Lung (tissue), 12 donors: ENCODE results near the gene ORC4. TPM values are rescaled to one million over a fixed set of nuclear protein-coding genes. Genes with fewer than 3 reads are reported as not detected.

Source experiments
- ATAC-seq: fragments of 200-7000 bp; cut with Tn5 transposase; one replicate; pipeline ENCODE4 v1.9.1; 2020; ENCODE audit warnings: moderate number of reproducible peaks; ENCODE audit not compliant: insufficient read depth, low FRiP score
- DNase-seq, 3 donors: peaks; one replicate each; pipeline ENCODE4 v3.0.0-alpha.2; 2013 to 2017
- H3K27ac ChIP-seq, 2 donors: one replicate each; pipeline ENCODE4 v1.5.1; 2013; ENCODE audit warnings: mild to moderate bottlenecking in 2 of 2, moderate library complexity in 2 of 2, control low read depth in 1 of 2, inconsistent platforms in 1 of 2, low read depth in 1 of 2, low read length in 1 of 2
- H3K27me3 ChIP-seq, 3 donors: one replicate each; pipeline ENCODE4 v1.5.1; 2013; ENCODE audit warnings: low read length in 2 of 3; ENCODE audit not compliant: control insufficient read depth in 3 of 3, insufficient read depth in 3 of 3
- H3K36me3 ChIP-seq, 4 donors: one replicate each; pipeline ENCODE4 v1.5.1; 2013; ENCODE audit warnings: low read length in 4 of 4, mild to moderate bottlenecking in 1 of 4, moderate library complexity in 1 of 4; ENCODE audit not compliant: control insufficient read depth in 4 of 4, insufficient read depth in 4 of 4
- H3K4me1 ChIP-seq, 5 donors: one replicate each; pipeline ENCODE4 v1.5.1; 2013; ENCODE audit warnings: low read length in 5 of 5, mild to moderate bottlenecking in 2 of 5, moderate library complexity in 1 of 5; ENCODE audit not compliant: control insufficient read depth in 5 of 5, insufficient read depth in 5 of 5
- H3K4me3 ChIP-seq: one replicate; pipeline ENCODE4 v1.5.1; 2013; ENCODE audit warnings: mild to moderate bottlenecking, control low read depth, moderate library complexity
- H3K9ac ChIP-seq, 2 donors: one replicate each; pipeline ENCODE4 v1.5.1; 2013; ENCODE audit warnings: low read length in 2 of 2, control low read depth in 1 of 2; ENCODE audit not compliant: insufficient read depth in 1 of 2
- H3K9me3 ChIP-seq, 4 donors: one replicate each; pipeline ENCODE4 v1.5.1; 2013; ENCODE audit warnings: low read length in 3 of 4, mild to moderate bottlenecking in 1 of 4, moderate library complexity in 1 of 4; ENCODE audit not compliant: control insufficient read depth in 4 of 4, insufficient read depth in 3 of 4
- WGBS, 2 donors: extraction: QIAGEN DNeasy Blood & Tissue Kit; methylation state at CpG; one replicate each; pipeline ENCODE4 v1.1.7; 2013; 5-methylcytosine and 5-hydroxymethylcytosine counted together
- polyA plus RNA-seq, 2 donors: library from polyadenylated mRNA; stranded (reverse); fragments of 200-250 nt; gene quantifications; one replicate each; pipeline ENCODE4 v1.2.1, GENCODE V29; 2013
- total RNA-seq, 2 donors: library from RNA; depleted of rRNA in 1 of 2; stranded (reverse); fragments of >200 nt in 1 of 2; gene quantifications; one replicate each; pipeline ENCODE4 v1.2.1, GENCODE V29; 2014 to 2021
- TF ChIP-seq, protein P1 (sequence below): IDR thresholded peaks from 2 replicates; pipeline ENCODE4 v1.5.1; 2012; ENCODE audit warnings: mild to moderate bottlenecking; ENCODE audit errors: control extremely low read depth, extremely low read depth
- donor health status: control.
- donor health status: control.
- donor health status: Bipolar disorder and iron deficiency.
- donor health status: healthy.
- donor health status: DM: yes; HTN: yes; CAD: no.

The ORC4 gene
- total and polyA plus RNA-seq, 4 donors = 10.4 to 121 (median 23.2) TPM

- Histone ChIP-seq H3K4me3 (no peak overlapping the region), H3K27ac (no peak overlapping the region), H3K9me3 (no peaks in the 10 kb centered on the region), H3K4me1 (no peaks in the 10 kb centered on the region), H3K36me3 (peaks cover 0 to 6% (median 0%) of the 10 kb centered on the region in 4 donors), H3K27me3 (no peaks in the 10 kb centered on the region), H3K9ac (no peak overlapping the region)
- no peak for ATAC-seq
- TF ChIP-seq, protein P1, sequence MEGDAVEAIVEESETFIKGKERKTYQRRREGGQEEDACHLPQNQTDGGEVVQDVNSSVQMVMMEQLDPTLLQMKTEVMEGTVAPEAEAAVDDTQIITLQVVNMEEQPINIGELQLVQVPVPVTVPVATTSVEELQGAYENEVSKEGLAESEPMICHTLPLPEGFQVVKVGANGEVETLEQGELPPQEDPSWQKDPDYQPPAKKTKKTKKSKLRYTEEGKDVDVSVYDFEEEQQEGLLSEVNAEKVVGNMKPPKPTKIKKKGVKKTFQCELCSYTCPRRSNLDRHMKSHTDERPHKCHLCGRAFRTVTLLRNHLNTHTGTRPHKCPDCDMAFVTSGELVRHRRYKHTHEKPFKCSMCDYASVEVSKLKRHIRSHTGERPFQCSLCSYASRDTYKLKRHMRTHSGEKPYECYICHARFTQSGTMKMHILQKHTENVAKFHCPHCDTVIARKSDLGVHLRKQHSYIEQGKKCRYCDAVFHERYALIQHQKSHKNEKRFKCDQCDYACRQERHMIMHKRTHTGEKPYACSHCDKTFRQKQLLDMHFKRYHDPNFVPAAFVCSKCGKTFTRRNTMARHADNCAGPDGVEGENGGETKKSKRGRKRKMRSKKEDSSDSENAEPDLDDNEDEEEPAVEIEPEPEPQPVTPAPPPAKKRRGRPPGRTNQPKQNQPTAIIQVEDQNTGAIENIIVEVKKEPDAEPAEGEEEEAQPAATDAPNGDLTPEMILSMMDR = no peak
- WGBS, 2 donors = 57 to 64% methylated on average over 1 of the region's 1 CpG
- peak in 2 of 3 donors; percentile 13 to 55 for DNase-seq
These were observed 74.9 kb downstream of the ORC4 start for GRCh38 chr2:147945660-147946059.

GRCh38 chr2:147939313-147939712, 81.2 kb downstream of the ORC4 start:
- no peaks in the 10 kb centered on the region for H3K9me3 ChIP-seq
- 81 to 94% methylated on average over 1 of the region's 1 CpG for WGBS, 2 donors
- ATAC-seq (no peak), DNase-seq (no peak)
- TF ChIP-seq, protein P1 = no peak
- peaks cover 0 to 12% (median 7%) of the 10 kb centered on the region in 4 donors for H3K36me3 ChIP-seq
- no peaks in the 10 kb centered on the region for H3K27me3 ChIP-seq
- H3K4me1 ChIP-seq = no peaks in the 10 kb centered on the region
- no peak overlapping the region for H3K4me3 ChIP-seq
- H3K27ac ChIP-seq = no peak overlapping the region
- no peak overlapping the region for H3K9ac ChIP-seq

GRCh38 chr2:147937744-147938349, 82.7 kb downstream of the ORC4 start:
- Histone ChIP-seq H3K9ac (no peak overlapping the region), H3K4me3 (no peak overlapping the region), H3K4me1 (no peaks in the 10 kb centered on the region), H3K27me3 (no peaks in the 10 kb centered on the region), H3K27ac (no peak overlapping the region), H3K36me3 (peaks cover 1 to 18% (median 6%) of the 10 kb centered on the region in 4 donors), H3K9me3 (no peaks in the 10 kb centered on the region)
- DNase-seq (peak in 2 of 3 donors; percentile 49 to 59), ATAC-seq (peak; percentile 79)
- TF ChIP-seq, protein P1 = peak; percentile 43
- WGBS, 2 donors = 41 to 44% methylated on average over 3 of the region's 3 CpGs
